Activated CD4-positive, alpha-beta T cell treated with anti-CD3 and anti-CD28 coated beads for 1 hour (primary cell): Measurements from ENCODE around the gene NAA15.
"Not testable (repeated sequence)": the region's sequence is repeated elsewhere in the genome, so short reads cannot be mapped to it uniquely, and the experiment has no call there.

Experiments
- DNase-seq: peaks from one replicate; pipeline ENCODE4 v3.0.0-alpha.2; 2020

Gene NAA15

DNA sequence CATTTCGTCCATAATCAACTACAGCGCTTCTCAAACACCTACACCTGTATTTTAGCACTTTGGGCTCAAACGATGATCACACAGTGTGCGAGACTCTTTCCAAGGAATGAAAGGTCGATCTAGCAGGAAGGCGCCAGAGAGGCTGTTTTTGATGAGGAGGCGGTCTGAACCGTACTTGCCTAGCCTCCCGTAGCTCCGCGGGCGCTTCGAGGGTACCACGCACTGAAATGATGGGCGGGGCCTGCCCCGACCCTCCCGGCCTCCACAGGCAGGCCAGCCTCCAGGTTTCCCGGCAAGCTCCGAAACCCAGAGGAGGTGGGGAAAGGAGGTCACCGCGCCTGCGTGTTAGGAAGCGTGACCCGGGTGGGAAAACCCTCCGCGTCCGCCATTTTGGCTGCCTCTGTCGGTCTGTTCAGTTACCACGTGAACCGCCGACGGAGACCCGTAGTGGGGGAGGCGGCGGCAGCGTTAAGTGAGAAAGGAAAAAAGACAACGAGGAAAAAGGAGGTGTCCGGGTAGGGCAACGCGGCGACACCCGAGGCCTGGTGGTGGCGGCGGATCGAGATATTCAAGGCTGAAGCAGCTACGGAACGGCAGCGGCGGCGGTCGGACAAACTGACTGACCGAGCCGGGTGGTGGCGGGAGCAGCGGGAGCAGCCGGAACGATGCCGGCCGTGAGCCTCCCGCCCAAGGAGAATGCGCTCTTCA is at the start of gene NAA15:
Gene NAA15, plus strand, starts transcription at position 393 of the 708 bp plus-strand sequence. Its CDS starts 273 bp downstream, at position 666.
- DNase-seq = peak; percentile 98

DNA sequence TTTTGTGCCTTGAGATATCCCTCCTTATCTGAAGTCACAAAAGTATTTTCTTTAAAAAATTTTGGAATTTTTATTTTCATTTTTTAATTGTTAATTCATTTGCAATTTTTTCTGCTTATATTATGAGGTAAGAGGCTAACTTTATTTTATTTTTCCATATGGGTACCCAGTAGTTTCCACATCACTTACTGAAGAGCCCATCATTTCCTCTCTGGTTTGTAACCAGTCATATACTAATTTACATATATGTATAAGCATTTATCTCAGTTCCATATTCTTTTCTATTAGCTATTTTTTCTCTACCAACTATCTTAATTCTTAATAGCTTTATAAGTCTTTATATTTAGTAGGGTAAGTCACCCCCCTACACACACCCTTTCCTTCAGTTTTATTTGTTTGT is 48.3 kb upstream of the NAA15 start:
- DNase-seq = no peak

DNA sequence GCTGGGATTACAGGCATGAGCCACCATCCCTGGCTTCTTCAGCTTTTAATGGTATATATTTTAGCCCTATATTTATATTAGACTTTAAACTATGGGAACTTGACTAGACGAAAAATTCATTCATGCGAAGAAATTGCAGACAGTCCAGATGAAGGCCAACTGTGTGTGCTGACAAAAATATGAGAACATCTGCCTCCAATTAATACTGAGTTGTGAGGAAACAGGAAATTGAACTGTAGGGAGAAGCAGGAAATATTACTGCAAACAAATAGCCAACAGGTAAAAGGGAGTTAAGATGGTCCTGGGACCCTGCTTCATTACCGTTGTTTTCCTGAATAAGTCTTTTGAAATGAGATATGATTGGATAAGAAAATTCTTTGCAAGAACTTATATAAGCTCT is 47.6 kb upstream of the NAA15 start:
- no peak for DNase-seq

DNA sequence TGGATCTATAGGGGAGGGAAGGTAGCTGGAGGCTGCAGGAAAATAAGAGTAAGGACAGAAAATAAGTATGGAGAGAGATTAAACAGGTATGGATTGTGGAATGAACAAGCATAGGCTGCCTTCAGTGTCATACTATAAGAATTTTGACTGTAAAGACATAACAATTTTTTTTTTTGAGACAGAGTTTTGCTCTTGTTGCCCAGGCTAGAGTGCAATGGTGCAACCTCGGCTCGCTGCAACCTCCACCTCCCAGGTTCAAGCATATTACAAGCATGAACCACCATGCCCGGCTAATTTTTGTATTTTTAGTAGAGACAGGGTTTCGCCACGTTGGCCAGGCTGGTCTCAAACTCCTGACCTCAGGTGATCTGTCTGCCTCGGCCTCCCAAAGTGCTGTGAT is 45.7 kb upstream of the NAA15 start:
- not testable (repeated sequence) for DNase-seq

DNA sequence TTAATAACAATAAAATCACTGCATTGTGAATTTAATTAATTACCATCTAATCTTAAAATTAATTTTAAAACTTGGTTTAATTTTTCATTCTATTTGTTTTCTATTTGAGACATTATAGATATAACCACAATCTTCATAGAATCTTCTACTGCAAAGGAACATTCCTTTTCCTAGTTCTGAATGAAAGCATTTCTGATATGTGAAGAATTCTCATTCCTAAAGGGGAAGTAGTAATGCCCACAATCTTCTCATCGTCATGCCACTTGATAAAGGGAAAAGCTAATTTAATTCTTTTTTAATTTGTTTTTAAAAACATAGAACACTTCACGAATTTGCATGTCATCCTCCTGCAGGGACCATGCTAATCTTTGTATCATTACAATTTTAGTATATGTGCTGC is 45.0 kb upstream of the NAA15 start:
- DNase-seq = no peak

DNA sequence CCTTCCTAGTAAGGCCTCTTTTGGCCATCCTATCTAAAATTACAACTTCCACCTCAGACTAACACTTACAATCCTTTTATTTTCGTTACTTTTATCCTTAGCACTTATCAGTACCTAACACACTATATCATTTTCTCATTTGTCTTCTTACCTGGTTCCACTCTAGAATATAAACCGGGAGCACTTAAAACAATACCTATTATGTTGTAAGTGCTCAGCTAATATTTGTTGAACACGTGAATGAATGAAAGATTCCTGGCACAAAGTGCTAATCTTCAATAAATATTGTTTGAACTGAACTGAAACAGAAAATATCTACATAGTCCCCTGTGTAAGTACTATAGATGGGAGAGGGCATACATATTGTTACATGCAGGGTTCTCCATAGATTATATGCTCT is 35.7 kb upstream of the NAA15 start:
- DNase-seq = no peak

DNA sequence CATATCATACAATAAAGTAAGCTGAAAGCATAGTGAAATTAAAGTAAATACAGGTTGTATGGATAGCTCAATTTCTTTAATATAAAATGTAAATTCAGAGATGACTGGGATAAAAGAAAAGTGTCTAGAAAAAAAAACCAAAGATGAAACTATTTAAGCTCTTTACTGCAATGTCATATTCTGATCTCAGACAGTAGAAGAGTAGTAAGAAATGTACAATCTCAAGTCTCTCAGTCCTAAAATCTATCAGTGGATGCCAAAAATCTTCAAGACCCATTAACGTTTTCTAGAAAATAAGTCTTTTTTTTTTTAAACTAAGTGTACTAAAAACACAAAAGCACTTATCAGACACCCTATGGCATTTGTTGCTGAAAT is 35.1 kb upstream of the NAA15 start:
- DNase-seq = no peak

DNA sequence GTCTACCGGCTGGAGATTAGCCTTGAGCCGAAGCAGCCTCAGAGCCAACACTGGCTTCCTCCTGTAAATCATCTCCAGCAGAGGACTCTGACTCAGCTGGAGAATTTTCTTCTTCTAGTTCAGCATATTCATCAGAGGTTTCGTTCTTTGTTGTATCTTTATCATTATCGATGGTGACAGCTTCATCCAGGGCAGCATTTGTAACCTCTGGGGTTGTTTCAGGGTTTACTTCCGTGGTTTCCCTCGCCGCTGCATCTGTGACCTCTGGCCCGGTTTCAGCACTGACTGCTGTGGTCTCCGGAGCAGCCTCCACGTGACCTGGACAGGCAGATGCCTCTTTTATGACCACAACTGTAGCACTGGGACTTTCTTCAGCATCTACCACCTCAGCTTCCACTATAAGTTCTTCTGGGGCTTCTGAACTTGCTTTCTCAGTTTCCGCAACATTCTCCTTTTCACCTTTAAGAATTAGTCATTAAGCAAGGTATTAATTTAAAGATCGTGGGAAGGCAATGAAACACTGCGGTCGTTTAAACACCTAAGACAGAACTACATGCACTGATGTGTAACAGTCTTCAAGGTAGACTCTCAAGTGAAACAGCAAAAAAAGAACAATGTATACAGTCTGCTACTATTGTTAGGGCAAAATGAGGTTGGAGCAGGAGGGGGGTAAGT is 34.6 kb upstream of the NAA15 start:
- peak; percentile 33 for DNase-seq

DNA sequence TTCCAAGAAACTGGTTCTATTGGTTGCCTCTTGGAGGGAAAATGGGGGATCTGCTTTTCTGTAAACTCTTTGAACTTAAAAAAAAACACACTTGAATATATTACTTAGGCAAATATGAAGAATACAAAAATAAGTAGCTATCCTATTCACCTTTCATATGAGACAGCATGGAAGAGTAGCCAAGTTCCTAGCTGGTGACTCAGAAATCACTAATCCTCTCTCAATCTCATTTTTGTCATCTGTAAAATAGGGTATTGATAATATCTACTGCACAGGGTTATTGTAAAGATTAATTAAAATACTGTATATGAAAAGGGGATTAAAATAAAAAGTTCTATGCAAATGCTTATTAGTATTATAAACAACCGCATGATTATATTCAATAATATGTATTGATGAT is 34.0 kb upstream of the NAA15 start:
- no peak for DNase-seq

DNA sequence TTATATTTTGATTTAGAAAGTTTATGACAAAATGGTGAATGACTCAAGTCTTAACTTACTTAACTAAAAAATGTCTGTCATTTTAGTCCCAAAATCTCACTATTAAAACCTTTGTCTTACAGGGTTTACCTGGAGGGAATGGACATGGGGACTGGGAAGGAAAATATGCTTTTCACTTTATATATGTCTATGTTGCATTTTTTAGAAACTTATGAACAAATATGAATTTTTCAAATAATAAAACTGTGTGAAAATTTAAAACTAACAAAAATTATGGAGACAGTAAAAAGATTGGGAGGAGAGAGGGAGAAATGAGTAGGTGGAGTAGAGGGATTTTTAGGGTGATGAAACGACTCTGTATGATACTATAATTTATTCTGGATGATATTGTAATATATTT is 27.5 kb upstream of the NAA15 start:
- DNase-seq = no peak

DNA sequence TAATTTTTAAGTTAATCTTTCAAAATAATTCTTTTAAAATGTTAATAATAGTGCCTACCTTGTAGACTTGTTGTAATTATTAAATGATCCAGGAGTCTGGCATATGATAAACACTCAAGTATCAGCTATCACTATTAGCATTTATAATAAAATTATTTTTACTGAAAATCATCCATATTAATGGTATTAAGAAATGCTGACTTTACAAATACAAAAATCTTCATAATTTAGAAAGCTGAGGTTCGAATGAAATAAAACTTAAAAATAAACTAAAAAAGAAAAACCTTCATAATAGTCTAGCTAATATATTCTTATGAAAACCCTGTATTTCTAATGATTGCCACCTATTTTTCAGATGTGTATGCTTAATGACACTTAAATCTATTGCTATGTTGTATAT is 26.5 kb upstream of the NAA15 start:
- DNase-seq = no peak

DNA sequence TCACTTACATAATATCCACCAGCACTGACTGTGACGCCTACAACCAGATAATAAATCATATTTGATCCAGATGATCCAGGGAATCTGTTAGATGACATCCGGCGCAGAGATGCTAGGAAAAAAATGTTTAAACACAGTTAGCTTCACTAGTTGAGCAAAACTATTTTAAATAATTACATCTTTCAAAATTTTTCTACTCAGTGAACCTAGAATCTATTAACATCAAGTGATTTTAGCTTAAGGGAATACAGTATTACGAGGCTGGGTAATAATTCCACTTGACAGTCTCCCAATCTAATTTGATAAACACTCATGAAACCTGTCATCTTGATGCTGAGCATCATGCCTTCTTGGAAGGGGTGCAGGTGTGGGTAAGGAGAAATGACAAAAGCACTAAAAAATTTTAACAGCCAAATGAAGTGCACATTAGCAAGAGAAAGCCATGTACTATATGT is 26.0 kb upstream of the NAA15 start:
- no peak for DNase-seq

DNA sequence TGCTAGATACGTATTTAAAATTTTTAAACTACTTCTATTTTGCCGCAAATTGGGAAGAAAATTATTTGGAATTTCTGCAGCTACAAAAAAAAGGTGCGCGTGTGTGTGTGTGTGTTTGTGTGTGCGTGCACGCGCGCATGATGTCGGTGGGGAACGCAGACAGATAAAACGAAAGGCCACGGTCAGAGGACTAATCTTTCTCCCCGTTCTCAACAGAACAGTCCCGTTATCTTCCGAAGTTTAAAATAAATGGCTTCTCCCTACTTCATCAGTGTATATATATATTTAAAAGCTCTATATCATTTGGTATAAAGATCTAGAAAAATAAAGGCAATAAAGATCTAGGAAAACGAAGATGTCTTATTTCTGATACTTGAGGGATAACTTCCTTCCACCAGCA is 22.8 kb upstream of the NAA15 start:
- no peak for DNase-seq

DNA sequence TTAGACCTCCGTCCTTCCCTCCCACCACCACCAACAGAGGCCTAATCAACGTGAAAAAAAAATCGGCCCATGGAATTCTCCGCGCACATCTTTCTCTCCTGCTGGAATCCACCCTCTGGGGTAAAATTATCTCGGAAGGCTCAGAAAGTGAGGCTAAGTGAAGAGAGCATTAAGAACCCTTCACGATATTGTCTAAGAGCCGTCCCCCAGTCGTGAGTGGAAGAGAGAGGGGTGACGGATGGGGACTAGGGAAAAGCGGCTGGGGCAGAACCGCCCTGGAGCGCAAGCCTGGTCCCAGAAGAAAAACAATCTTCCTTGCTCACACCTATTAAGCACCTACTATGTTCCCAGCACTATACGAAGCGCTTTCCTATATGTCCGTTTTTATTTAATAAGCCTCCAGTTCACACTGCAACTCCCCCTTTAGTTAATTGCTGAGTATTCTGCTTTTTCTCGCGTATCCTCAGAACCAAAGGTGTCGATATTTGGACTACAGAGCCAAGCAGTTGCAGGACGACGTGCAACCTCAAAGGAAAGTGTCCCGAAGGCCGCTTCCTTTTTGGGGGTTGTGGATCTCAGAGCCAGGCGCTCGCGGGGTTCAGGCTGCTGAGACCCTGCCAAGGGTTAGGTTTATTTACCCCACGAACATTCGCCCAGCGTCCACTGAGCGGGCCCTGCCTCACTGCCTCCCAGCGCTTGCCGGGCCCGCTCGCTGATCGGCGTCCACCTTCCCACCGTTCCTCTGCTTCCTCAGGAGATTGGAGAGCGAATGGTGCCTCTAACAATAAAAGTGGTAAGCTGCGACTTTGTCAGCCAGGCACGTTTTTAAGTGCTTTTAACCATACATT is 22.2 kb upstream of the NAA15 start:
- no peak for DNase-seq

DNA sequence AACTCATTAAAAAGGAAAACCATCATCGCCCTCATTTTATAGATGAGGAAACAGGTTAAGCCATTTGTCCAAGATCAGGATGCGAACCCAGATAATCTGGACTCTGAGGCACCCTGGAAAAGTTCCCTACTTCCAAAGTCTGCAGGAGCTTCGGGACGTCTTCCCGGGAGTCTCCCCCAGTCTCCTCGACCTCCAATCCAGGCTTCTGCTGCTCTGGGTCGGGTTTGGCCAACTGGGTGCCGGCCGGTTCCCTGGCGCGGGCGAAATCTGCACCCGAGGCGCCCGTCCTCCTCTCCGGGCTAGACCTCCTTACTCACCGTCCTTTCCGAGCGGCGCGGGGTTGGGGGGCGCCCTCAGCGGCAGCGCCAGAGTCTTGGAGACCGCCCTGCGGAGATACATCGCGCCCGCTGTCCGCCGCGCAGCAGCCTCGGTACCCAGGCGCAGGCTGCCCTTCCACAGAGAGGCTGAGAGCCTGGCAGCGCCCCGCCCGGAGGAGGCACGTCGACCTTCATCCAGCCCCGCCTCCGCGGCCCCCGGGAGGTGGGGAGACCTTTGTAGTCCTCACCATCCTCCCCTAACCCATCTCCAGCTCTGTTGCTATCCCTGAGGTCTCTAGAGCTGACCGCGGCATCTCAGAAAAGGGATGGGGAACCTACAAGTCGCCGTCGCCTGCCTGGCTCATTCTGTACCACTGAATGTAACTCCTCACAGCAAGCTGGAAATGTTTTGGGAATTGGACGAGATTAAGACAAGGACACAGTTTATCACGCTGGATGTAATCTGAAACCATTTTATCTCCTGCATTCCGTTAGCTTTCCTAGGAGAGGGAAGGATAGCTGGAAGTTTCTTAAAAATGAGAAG is 21.3 kb upstream of the NAA15 start, which contains the start of gene MGARP:
Gene MGARP, minus strand, starts transcription at position 466 of the 861 bp plus-strand sequence. Its CDS starts 67 bp downstream, at position 399.
- no peak for DNase-seq

DNA sequence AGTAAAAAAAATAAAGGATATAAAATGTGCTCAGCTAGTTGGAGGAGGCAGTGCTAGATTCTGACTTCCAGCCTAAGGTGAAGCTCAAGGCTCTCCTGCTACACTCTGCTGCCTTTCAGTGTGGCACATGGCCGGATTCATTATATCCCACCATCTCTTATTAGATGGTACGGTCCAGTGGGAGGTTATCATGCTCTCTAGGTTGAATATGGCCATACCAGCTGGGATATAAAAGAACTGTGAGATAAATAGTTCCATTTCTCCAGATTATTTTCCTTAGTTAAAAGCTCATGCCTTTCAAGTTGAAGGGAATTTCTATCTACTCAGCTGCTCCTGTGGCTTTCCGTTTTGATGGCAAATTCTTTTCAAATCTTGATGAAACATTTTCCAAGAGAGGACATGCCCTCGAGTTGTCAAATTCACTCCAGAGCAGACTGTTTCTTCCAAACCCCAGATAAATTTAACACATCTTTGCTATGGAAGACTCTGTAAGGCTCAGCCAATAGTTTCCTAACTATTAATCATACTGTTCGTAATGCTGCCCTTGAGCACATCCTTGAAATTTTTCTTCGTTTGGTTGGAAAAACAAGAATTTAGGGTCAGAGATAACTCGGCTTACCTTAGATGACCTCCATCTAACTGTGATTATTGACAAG is 19.1 kb upstream of the NAA15 start:
- no peak for DNase-seq

DNA sequence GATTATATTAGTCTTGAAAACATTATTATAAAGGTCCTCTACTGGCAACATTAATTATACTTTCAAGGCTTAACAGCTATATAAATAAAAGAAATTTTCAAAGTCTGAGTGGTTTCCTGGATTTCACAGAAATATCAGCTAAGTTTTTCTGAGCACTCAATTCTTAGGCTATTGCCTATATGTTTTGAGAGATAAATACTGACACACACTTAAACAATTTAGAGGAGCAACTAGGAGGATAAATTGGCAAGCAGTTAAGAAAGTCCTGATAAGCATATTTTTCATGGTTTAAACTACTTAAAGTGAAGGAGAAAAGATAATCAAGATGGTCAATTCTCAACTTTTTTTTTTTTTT is 18.6 kb upstream of the NAA15 start:
- no peak for DNase-seq

DNA sequence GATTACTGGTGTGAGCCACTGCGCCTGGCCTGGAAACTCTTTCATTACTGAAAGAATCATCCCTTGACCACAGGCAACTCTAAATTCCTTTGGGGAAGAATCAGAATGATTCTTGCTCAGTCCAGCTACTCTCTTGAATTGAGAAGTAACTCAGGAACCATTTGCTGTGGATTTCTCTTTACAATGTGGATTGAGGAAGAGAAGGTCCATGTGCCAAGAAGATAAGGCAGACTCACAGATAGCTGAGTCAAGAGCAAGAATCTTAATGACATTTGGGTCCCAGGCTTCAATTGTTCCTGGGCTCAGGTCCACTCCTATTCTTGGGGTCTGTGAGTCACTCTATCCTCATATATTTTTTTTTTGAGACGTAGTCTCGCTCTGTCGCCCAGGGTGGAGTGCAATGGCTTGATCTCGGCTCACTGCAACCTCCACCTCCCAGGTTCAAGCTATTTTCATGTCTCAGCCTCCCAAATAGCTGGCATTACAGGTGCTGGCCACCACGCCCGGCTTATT is 15.1 kb upstream of the NAA15 start:
- DNase-seq = no peak

DNA sequence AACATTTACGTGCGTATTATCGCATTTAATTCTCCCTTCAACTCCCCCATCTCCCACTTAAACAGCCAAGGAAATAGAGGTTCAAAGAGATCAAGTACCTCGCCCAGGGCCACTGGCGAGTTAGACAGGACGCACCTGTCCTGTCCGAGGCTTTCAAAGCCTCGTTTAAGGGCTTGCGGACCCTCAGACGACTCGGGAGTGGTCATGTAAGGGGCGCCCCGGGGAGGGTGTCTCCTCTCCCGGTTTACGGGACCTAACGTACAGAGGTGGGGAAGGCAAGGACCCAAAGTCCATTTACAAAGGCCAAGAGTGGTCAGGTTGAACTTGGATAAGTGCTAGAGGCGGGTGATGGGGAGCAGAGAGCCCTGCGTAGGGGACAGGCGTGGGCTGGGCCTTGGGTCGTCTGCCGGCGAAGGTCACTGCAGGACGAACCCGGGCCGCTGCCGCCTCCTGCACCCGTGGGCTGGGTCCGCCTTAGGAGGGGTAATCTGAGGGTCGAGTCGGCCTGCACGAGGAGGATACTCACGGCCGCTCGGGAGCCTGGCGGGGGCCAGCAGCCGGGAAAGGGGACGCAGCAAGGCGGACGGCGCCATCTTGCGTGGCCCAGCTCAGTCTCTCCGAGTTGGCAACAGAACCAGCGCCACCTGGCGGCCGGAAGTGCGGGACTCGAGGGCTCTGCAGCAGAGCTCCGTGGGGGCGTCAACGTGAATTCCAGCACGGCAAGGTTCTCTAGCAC is 5.9 kb upstream of the NAA15 start:
- DNase-seq = peak; percentile 95

DNA sequence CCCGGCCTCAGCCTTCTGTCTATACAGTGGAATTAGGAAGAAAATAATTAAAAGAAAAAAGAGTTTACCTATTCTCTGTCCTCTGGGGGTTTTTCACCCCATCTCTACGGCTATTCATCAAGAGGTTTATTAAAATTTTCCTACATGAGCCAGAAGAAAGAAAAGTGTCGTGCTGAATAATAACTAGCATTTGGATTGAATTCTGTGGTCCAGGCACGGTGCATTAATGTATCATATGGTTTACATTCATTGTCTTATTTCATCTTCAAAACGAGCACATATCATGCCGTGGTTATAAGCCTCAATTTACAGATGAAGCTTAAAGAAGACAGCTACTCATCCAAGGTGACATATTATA is 5.4 kb upstream of the NAA15 start:
- DNase-seq = no peak

DNA sequence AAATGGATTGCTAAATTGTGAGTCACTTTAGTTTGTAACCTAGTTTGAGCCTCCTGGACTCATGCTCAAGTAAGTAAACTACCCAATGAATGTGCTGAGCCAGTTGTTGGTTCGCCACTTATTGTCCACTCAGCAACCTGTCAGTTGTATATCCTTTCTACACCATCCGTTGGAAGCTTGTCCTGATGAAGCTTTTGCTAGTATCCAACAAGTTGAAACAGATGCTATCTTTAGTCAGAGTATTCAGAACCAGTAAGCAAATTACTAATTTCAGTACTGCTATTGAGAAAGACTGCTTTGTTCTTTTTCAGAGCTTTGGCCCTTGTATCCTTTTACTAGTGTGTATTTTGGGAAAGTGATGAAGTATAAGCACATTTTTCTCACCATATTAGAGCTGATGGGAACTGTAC is 4.3 kb upstream of the NAA15 start:
- DNase-seq = no peak
